ENCODE measurements around the gene TTLL11.

GRCh38 chr9:121802753-121803152 is 290.4 kb downstream of the TTLL11 start:
- TF ChIP-seq EP300 (IDR thresholded peaks at IDR 0.05) (no peak), CTCF (IDR thresholded peaks at IDR 0.05) (no peak)

Measured in esophagus muscularis mucosa (tissue), 3 donors.